K562 (cell line): Measurements from ENCODE around the gene HOXB3. TPM values are rescaled to one million over a fixed set of nuclear protein-coding genes. Genes with fewer than 3 reads are reported as not detected.

Source experiments
- FOXA3 ChIP-seq, 2 experiments: fragments of 450-650 bp in 1 of 2; sonication (generic) in 1 of 2; formaldehyde crosslinking; IDR thresholded peaks in 1 of 2; conservative IDR thresholded peaks in 1 of 2; 2 replicates each; pipeline versions ENCODE4 v1.4.0 to v1.8.0; 2020 to 2022; ENCODE audit warnings: mild to moderate bottlenecking in 2 of 2, missing genetic modification reagents in 1 of 2
- NFRKB ChIP-seq: fragments of 450-650 bp; IDR thresholded peaks from 2 replicates; pipeline ENCODE4 v1.6.1; 2016; ENCODE audit warnings: low read depth
- NFXL1 ChIP-seq: fragments of 450-650 bp; formaldehyde crosslinking; IDR thresholded peaks from 2 replicates; pipeline ENCODE4 v1.4.0; 2021; ENCODE audit warnings: mild to moderate bottlenecking
- TAF9B ChIP-seq: fragments of 450-650 bp; IDR thresholded peaks from 2 replicates; pipeline ENCODE4 v1.6.1; 2018; ENCODE audit warnings: mild to moderate bottlenecking; ENCODE audit not compliant: partially characterized antibody
- TRIM28 ChIP-seq: fragments of 450-650 bp; IDR thresholded peaks from 2 replicates; pipeline ENCODE4 v1.6.1; 2017
- ZNF41 ChIP-seq: fragments of 250-450 bp; sonication (Bioruptor Pico); conservative IDR thresholded peaks from 2 replicates; pipeline ENCODE4 v1.4.0; 2020; ENCODE audit warnings: mild to moderate bottlenecking
- ZNF780A ChIP-seq: fragments of 250-450 bp; sonication (Bioruptor Pico); IDR thresholded peaks from 2 replicates; pipeline ENCODE4 v1.5.0; 2021; ENCODE audit warnings: mild to moderate bottlenecking
- polyA plus RNA-seq, 8 experiments: library from polyadenylated mRNA; depleted of rRNA in 4 of 8; stranded (reverse) in 5 of 8; unstranded in 3 of 8; fragments of >200 nt; fragmentation: Nextera tagmentation in 2 of 8; fragmentation: Illumina TruSeq in 1 of 8; extraction: Ambion mirVana in 2 of 8; extraction: Trizol in 1 of 8; gene quantifications; 2 replicates each; pipeline versions ENCODE4 v1.2.1 to v1.2.3, GENCODE V29; 2011 to 2014; ENCODE audit warnings: inconsistent platforms in 1 of 8, missing spikeins in 1 of 8
- total RNA-seq, 7 experiments: library from RNA; depleted of rRNA in 6 of 7; stranded (reverse); fragments of >200 nt in 6 of 7; fragmentation: Illumina TruSeq in 2 of 7; extraction: Trizol in 2 of 7; gene quantifications; 2 replicates each; pipeline versions ENCODE4 v1.2.1 to v1.2.3, GENCODE V29; 2011 to 2021; ENCODE audit warnings: low replicate concordance in 1 of 7
- TF ChIP-seq, protein P1 (sequence below): fragments of 450-650 bp; IDR thresholded peaks from 2 replicates; pipeline ENCODE4 v1.6.1; 2017; ENCODE audit warnings: antibody characterized with exemption, mild to moderate bottlenecking
- TF ChIP-seq, protein P2 (sequence below), 2 experiments: fragments of 450-650 bp; IDR thresholded peaks; 2 replicates each; pipeline ENCODE4 v1.6.1; 2016; ENCODE audit warnings: mild to moderate bottlenecking in 2 of 2, borderline replicate concordance in 1 of 2, low read depth in 1 of 2, moderate library complexity in 1 of 2
- TF ChIP-seq, protein P3 (sequence below): fragments of 250-450 bp; sonication (Bioruptor Pico); IDR thresholded peaks from 2 replicates; pipeline ENCODE4 v1.8.0; 2022; ENCODE audit warnings: moderate library complexity, mild to moderate bottlenecking, inconsistent platforms
- TF ChIP-seq, protein P4 (sequence below): fragments of 450-650 bp; IDR thresholded peaks from 2 replicates; pipeline ENCODE4 v1.6.1; 2014; ENCODE audit warnings: low read depth, mild to moderate bottlenecking, moderate library complexity, borderline replicate concordance

The HOXB3 gene
- total and polyA plus RNA-seq, 9 of the 15 experiments (the other 6 are each of a cell fraction or from before 2014, with no cell fraction given), result 2.4 to 41.3 (median 20.2) TPM

DNA sequence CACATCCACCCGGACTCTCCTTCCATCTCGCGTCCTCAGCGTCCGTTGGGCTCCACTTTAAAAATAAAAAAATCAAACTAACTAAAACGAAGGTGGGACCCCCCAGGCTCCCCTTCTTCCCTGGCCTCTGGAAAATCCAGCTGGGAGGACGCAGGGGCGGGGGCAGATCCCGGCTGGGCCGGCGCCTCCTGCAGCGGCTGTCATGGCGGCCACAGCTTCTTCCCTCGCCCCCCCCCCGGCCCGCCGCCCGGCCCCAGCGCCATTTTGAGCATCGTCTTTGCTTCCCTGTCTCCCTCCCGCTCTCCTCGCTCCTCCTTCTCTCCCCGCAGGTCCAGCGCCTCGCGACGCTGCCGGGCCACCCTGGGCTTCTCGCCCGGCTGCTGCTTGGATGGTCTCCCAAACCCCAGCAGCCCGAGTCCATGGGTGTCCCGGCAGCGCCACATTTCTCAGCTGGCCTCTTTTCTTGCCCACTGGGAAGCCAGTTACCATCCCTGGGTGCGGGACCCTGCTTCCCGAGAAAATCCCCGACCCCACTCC, 48.4 kb downstream of the HOXB3 start (continued):
- TF ChIP-seq, protein P1, sequence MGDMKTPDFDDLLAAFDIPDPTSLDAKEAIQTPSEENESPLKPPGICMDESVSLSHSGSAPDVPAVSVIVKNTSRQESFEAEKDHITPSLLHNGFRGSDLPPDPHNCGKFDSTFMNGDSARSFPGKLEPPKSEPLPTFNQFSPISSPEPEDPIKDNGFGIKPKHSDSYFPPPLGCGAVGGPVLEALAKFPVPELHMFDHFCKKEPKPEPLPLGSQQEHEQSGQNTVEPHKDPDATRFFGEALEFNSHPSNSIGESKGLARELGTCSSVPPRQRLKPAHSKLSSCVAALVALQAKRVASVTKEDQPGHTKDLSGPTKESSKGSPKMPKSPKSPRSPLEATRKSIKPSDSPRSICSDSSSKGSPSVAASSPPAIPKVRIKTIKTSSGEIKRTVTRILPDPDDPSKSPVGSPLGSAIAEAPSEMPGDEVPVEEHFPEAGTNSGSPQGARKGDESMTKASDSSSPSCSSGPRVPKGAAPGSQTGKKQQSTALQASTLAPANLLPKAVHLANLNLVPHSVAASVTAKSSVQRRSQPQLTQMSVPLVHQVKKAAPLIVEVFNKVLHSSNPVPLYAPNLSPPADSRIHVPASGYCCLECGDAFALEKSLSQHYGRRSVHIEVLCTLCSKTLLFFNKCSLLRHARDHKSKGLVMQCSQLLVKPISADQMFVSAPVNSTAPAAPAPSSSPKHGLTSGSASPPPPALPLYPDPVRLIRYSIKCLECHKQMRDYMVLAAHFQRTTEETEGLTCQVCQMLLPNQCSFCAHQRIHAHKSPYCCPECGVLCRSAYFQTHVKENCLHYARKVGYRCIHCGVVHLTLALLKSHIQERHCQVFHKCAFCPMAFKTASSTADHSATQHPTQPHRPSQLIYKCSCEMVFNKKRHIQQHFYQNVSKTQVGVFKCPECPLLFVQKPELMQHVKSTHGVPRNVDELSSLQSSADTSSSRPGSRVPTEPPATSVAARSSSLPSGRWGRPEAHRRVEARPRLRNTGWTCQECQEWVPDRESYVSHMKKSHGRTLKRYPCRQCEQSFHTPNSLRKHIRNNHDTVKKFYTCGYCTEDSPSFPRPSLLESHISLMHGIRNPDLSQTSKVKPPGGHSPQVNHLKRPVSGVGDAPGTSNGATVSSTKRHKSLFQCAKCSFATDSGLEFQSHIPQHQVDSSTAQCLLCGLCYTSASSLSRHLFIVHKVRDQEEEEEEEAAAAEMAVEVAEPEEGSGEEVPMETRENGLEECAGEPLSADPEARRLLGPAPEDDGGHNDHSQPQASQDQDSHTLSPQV, result peak; percentile 35; the same call in 1 of the 2 replicates
- TF ChIP-seq TRIM28 (no peak), NFXL1 (no peak), ZNF41 (no peak), NFRKB (peak; percentile 94), ZNF780A (CRISPR knock-in tag) (no peak), FOXA3 (CRISPR knock-in tag; conservative IDR thresholded peaks at IDR 0.05 in 1 of 2, IDR thresholded peaks at IDR 0.05 in 1 of 2) (0 out of 4 replicates have a peak, but pooled peaks of 1 of the 2 experiments have one; percentile 17), TAF9B (peak; percentile 46)
- TF ChIP-seq, protein P2, sequence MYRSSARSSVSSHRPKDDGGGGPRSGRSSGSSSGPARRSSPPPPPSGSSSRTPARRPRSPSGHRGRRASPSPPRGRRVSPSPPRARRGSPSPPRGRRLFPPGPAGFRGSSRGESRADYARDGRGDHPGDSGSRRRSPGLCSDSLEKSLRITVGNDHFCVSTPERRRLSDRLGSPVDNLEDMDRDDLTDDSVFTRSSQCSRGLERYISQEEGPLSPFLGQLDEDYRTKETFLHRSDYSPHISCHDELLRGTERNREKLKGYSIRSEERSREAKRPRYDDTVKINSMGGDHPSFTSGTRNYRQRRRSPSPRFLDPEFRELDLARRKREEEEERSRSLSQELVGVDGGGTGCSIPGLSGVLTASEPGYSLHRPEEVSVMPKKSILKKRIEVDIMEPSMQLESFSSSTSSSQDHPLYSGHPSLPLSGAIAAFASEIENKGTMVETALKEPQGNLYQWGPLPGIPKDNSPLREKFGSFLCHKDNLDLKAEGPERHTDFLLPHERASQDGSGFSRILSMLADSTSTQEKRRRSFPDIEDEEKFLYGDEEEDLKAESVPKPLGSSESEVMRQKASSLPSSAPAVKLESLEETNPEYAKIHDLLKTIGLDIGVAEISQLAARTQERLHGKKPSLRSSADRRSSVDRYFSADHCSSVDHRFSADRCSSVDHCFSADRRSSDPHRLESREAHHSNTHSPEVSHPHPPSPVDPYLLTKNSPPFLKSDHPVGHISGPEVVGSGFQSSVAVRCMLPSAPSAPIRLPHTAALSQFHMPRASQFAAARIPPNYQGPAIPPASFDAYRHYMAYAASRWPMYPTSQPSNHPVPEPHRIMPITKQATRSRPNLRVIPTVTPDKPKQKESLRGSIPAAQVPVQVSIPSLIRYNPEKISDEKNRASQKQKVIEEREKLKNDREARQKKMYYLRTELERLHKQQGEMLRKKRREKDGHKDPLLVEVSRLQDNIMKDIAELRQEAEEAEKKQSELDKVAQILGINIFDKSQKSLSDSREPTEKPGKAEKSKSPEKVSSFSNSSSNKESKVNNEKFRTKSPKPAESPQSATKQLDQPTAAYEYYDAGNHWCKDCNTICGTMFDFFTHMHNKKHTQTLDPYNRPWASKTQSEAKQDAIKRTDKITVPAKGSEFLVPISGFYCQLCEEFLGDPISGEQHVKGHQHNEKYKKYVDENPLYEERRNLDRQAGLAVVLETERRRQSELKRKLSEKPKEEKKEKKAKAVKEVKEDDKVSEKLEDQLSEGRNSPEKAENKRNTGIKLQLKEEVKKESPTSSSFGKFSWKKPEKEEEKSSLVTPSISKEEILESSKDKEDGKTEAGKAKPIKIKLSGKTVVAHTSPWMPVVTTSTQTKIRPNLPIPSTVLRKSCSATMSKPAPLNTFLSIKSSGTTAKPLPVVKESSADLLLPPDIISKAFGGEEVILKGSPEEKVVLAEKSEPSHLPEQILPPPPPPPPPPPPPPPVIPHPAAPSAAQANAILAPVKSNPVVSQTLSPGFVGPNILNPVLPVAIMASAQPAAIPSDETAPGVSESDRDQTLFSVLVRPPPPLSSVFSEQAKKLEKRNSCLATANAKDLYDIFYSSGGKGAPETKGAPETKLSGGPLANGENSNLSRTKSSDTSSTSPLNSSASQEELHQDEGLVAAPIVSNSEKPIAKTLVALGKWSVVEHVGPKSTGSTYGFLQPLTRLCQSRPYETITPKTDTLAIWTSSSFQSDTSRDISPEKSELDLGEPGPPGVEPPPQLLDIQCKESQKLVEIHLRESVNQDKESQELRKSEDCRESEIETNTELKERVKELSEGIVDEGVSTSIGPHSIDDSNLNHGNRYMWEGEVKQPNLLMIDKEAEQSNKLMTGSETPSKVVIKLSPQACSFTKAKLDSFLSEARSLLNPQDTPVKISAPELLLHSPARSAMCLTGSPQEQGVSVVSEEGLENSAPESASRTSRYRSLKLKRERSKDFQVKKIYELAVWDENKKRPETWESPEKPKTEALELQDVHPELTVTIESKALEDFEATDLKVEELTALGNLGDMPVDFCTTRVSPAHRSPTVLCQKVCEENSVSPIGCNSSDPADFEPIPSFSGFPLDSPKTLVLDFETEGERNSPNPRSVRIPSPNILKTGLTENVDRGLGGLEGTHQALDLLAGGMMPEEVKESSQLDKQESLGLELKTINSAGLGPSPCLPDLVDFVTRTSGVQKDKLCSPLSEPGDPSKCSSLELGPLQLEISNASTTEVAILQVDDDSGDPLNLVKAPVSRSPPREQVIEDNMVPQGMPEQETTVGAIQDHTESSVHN (IDR thresholded peaks at IDR 0.05; ENCODE audit: borderline replicate concordance in 1 of 2, low read depth in 1 of 2), result no peak
- TF ChIP-seq, protein P3, sequence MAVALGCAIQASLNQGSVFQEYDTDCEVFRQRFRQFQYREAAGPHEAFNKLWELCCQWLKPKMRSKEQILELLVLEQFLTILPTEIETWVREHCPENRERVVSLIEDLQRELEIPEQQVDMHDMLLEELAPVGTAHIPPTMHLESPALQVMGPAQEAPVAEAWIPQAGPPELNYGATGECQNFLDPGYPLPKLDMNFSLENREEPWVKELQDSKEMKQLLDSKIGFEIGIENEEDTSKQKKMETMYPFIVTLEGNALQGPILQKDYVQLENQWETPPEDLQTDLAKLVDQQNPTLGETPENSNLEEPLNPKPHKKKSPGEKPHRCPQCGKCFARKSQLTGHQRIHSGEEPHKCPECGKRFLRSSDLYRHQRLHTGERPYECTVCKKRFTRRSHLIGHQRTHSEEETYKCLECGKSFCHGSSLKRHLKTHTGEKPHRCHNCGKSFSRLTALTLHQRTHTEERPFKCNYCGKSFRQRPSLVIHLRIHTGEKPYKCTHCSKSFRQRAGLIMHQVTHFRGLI (CRISPR knock-in tag), result no peak
- TF ChIP-seq, protein P4, sequence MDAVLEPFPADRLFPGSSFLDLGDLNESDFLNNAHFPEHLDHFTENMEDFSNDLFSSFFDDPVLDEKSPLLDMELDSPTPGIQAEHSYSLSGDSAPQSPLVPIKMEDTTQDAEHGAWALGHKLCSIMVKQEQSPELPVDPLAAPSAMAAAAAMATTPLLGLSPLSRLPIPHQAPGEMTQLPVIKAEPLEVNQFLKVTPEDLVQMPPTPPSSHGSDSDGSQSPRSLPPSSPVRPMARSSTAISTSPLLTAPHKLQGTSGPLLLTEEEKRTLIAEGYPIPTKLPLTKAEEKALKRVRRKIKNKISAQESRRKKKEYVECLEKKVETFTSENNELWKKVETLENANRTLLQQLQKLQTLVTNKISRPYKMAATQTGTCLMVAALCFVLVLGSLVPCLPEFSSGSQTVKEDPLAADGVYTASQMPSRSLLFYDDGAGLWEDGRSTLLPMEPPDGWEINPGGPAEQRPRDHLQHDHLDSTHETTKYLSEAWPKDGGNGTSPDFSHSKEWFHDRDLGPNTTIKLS, result no peak
